H1 (cell line): ENCODE measurements around the gene DPY30. TPM values are rescaled to one million over a fixed set of nuclear protein-coding genes. Genes with fewer than 3 reads are reported as not detected.

Experiments
- ASH2L ChIP-seq: fragments of 200-600, 300-600 bp; sonication (generic); IDR thresholded peaks from one replicate; pipeline ENCODE4 v1.7.1; 2017; ENCODE audit warnings: low read length
- HDAC2 ChIP-seq, 2 experiments: fragments of 300-600 bp in 1 of 2; sonication (generic) in 1 of 2; IDR thresholded peaks; 2 replicates each; pipeline ENCODE4 v1.6.1; 2011 to 2012; ENCODE audit warnings: low read depth in 2 of 2, low read length in 2 of 2, mild to moderate bottlenecking in 2 of 2, moderate library complexity in 2 of 2, borderline replicate concordance in 1 of 2, inconsistent platforms in 1 of 2
- MAFK ChIP-seq: IDR thresholded peaks from 2 replicates; pipeline ENCODE4 v1.6.1; 2012; ENCODE audit warnings: low read depth, mild to moderate bottlenecking, improper control_type of control experiment, low read length
- MAX ChIP-seq: IDR thresholded peaks from 2 replicates; pipeline ENCODE4 v1.6.1; 2012; ENCODE audit warnings: inconsistent platforms
- NRF1 ChIP-seq: IDR thresholded peaks from 2 replicates; pipeline ENCODE4 v1.6.1; 2011; ENCODE audit warnings: mild to moderate bottlenecking, low read depth, low read length, improper control_type of control experiment
- RNF2 ChIP-seq: fragments of 200-900, 300-1000 bp; sonication (generic); IDR thresholded peaks from 2 replicates; pipeline ENCODE4 v1.7.1; 2016; ENCODE audit warnings: borderline replicate concordance, low read depth, mild to moderate bottlenecking, antibody characterized with exemption, low read length; ENCODE audit not compliant: poor library complexity, severe bottlenecking; ENCODE audit errors: missing control alignments
- TAF1 ChIP-seq: IDR thresholded peaks from 2 replicates; pipeline ENCODE4 v1.6.1; 2011; ENCODE audit warnings: mild to moderate bottlenecking, low read depth, low read length
- TCF12 ChIP-seq: IDR thresholded peaks from 2 replicates; pipeline ENCODE4 v1.6.1; 2011; ENCODE audit warnings: low read depth, mild to moderate bottlenecking, low read length
- USF2 ChIP-seq: IDR thresholded peaks from 2 replicates; pipeline ENCODE4 v1.6.1; 2011; ENCODE audit warnings: low read length, improper control_type of control experiment
- polyA plus RNA-seq, 7 experiments: library from polyadenylated mRNA; depleted of rRNA in 3 of 7; stranded (reverse) in 5 of 7; unstranded in 2 of 7; fragments of >200 nt in 5 of 7; fragments of 200-250 nt in 2 of 7; gene quantifications; 1 replicate in 5 of 7; 2 replicates in 1 of 7; 4 replicates in 1 of 7; pipeline versions ENCODE4 v1.2.1 to v1.2.3, GENCODE V29; 2011 to 2013; ENCODE audit warnings: missing spikeins in 2 of 7, mixed read lengths in 2 of 7
- total RNA-seq: library from RNA; stranded (reverse); fragmentation: NEBNext Ultra II Directional; extraction: Animal tissue kit (Norgen Biotek cat#: 25700); gene quantifications from 2 replicates; pipeline ENCODE4 v1.2.1, GENCODE V29; 2021
- TF ChIP-seq, protein P1 (sequence below): fragments of 300-600 bp; sonication (generic); IDR thresholded peaks from 2 replicates; pipeline ENCODE4 v1.7.1; 2012; ENCODE audit warnings: low read length, moderate library complexity, mild to moderate bottlenecking, inconsistent platforms; ENCODE audit not compliant: insufficient replicate concordance

The DPY30 gene
- total and polyA plus RNA-seq, 2 of the 8 experiments (the other 6 are each of a cell fraction or from before 2014, with no cell fraction given), result 139 to 157 TPM

DNA sequence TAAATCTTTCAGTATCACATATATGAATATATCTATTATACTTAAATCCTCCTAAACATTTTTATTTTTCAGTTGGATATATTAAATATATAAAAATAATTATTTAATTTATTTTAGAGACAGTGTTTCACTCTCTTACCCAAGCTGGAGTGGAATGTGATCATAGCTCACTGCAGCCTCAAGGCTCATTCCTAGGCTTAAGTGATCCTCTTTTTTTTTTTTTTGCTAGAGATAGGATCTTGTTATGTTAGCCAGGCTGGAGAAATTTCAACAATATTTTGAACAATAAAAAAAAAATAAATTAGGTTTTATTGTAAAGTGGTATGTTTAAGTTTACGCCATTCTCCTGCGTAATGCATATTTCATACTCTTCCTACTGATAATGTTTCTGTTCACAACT, 27.9 kb upstream of the DPY30 start (continued):
- TF ChIP-seq, protein P1, sequence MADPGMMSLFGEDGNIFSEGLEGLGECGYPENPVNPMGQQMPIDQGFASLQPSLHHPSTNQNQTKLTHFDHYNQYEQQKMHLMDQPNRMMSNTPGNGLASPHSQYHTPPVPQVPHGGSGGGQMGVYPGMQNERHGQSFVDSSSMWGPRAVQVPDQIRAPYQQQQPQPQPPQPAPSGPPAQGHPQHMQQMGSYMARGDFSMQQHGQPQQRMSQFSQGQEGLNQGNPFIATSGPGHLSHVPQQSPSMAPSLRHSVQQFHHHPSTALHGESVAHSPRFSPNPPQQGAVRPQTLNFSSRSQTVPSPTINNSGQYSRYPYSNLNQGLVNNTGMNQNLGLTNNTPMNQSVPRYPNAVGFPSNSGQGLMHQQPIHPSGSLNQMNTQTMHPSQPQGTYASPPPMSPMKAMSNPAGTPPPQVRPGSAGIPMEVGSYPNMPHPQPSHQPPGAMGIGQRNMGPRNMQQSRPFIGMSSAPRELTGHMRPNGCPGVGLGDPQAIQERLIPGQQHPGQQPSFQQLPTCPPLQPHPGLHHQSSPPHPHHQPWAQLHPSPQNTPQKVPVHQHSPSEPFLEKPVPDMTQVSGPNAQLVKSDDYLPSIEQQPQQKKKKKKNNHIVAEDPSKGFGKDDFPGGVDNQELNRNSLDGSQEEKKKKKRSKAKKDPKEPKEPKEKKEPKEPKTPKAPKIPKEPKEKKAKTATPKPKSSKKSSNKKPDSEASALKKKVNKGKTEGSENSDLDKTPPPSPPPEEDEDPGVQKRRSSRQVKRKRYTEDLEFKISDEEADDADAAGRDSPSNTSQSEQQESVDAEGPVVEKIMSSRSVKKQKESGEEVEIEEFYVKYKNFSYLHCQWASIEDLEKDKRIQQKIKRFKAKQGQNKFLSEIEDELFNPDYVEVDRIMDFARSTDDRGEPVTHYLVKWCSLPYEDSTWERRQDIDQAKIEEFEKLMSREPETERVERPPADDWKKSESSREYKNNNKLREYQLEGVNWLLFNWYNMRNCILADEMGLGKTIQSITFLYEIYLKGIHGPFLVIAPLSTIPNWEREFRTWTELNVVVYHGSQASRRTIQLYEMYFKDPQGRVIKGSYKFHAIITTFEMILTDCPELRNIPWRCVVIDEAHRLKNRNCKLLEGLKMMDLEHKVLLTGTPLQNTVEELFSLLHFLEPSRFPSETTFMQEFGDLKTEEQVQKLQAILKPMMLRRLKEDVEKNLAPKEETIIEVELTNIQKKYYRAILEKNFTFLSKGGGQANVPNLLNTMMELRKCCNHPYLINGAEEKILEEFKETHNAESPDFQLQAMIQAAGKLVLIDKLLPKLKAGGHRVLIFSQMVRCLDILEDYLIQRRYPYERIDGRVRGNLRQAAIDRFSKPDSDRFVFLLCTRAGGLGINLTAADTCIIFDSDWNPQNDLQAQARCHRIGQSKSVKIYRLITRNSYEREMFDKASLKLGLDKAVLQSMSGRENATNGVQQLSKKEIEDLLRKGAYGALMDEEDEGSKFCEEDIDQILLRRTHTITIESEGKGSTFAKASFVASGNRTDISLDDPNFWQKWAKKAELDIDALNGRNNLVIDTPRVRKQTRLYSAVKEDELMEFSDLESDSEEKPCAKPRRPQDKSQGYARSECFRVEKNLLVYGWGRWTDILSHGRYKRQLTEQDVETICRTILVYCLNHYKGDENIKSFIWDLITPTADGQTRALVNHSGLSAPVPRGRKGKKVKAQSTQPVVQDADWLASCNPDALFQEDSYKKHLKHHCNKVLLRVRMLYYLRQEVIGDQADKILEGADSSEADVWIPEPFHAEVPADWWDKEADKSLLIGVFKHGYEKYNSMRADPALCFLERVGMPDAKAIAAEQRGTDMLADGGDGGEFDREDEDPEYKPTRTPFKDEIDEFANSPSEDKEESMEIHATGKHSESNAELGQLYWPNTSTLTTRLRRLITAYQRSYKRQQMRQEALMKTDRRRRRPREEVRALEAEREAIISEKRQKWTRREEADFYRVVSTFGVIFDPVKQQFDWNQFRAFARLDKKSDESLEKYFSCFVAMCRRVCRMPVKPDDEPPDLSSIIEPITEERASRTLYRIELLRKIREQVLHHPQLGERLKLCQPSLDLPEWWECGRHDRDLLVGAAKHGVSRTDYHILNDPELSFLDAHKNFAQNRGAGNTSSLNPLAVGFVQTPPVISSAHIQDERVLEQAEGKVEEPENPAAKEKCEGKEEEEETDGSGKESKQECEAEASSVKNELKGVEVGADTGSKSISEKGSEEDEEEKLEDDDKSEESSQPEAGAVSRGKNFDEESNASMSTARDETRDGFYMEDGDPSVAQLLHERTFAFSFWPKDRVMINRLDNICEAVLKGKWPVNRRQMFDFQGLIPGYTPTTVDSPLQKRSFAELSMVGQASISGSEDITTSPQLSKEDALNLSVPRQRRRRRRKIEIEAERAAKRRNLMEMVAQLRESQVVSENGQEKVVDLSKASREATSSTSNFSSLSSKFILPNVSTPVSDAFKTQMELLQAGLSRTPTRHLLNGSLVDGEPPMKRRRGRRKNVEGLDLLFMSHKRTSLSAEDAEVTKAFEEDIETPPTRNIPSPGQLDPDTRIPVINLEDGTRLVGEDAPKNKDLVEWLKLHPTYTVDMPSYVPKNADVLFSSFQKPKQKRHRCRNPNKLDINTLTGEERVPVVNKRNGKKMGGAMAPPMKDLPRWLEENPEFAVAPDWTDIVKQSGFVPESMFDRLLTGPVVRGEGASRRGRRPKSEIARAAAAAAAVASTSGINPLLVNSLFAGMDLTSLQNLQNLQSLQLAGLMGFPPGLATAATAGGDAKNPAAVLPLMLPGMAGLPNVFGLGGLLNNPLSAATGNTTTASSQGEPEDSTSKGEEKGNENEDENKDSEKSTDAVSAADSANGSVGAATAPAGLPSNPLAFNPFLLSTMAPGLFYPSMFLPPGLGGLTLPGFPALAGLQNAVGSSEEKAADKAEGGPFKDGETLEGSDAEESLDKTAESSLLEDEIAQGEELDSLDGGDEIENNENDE, result no peak
- no peak for TF ChIP-seq USF2
- TF ChIP-seq TCF12, result no peak
- no peak for TF ChIP-seq RNF2
- no peak for TF ChIP-seq ASH2L
- no peak for TF ChIP-seq MAX
- no peak for TF ChIP-seq MAFK
- TF ChIP-seq HDAC2 (IDR thresholded peaks at IDR 0.05; ENCODE audit: borderline replicate concordance in 1 of 2, low read depth in 2 of 2, low read length in 2 of 2), result no peak
- TF ChIP-seq TAF1, result no peak
- no peak for TF ChIP-seq NRF1
